ENCODE data around the gene PLA2G4E.
A peak's percentile ranks its signal among the peaks of the same experiment; 100 is the strongest.

PLA2G4E gene

GRCh38 chr15:42027521-42027920 lies 6.7 kb upstream of the PLA2G4E start:
- Histone ChIP-seq H3K4me3 (no peak overlapping the region), H3K27me3 (peaks cover 0 to 3% of the 10 kb centered on the region in 2 donors), H3K9me3 (no peaks in the 10 kb centered on the region), H3K27ac (no peak overlapping the region), H3K4me1 (no peaks in the 10 kb centered on the region), H3K36me3 (no peaks in the 10 kb centered on the region)
- TF ChIP-seq CTCF (IDR thresholded peaks at IDR 0.05), result no peak
- no peak for DNase-seq
- intact Hi-C loops (cut with DNase I; ENCODE audit: low total_unique reads), result no loop called here

GRCh38 chr15:42024303-42024702 lies 3.5 kb upstream of the PLA2G4E start:
- H3K4me1 ChIP-seq, result no peaks in the 10 kb centered on the region
- no peak for TF ChIP-seq CTCF (IDR thresholded peaks at IDR 0.05)
- no peak overlapping the region for H3K27ac ChIP-seq
- H3K27me3 ChIP-seq, result peaks cover 0 to 3% of the 10 kb centered on the region in 2 donors
- intact Hi-C loops (cut with DNase I; ENCODE audit: low total_unique reads), result no loop called here
- DNase-seq, result peak in 1 of 2 donors; percentile 1
- no peaks in the 10 kb centered on the region for H3K9me3 ChIP-seq
- H3K36me3 ChIP-seq, result no peaks in the 10 kb centered on the region
- H3K4me3 ChIP-seq, result no peak overlapping the region

GRCh38 chr15:42021593-42021992 lies 751 bp upstream of the PLA2G4E start:
- Histone ChIP-seq H3K9me3 (no peaks in the 10 kb centered on the region), H3K4me1 (no peaks in the 10 kb centered on the region), H3K27me3 (peaks cover 0 to 3% of the 10 kb centered on the region in 2 donors), H3K36me3 (no peaks in the 10 kb centered on the region), H3K4me3 (no peak overlapping the region), H3K27ac (no peak overlapping the region)
- intact Hi-C loops (cut with DNase I; ENCODE audit: low total_unique reads), result no loop called here
- TF ChIP-seq CTCF (IDR thresholded peaks at IDR 0.05), result no peak
- DNase-seq, result no peak

GRCh38 chr15:42018306-42019224 lies 2.3 kb downstream of the PLA2G4E start:
- no peak for TF ChIP-seq CTCF (IDR thresholded peaks at IDR 0.05)
- Histone ChIP-seq H3K27ac (no peak overlapping the region), H3K9me3 (no peaks in the 10 kb centered on the region), H3K4me1 (no peaks in the 10 kb centered on the region), H3K27me3 (no peaks in the 10 kb centered on the region), H3K4me3 (no peak overlapping the region), H3K36me3 (no peaks in the 10 kb centered on the region)
- intact Hi-C loops (cut with DNase I; ENCODE audit: low total_unique reads), result no loop called here
- peak in 1 of 2 donors; percentile 44 for DNase-seq

- TF ChIP-seq CTCF (IDR thresholded peaks at IDR 0.05), result no peak
- DNase-seq, result peak in 1 of 2 donors; percentile 57
- intact Hi-C loops (cut with DNase I; ENCODE audit: low total_unique reads), result no loop called here
- no peaks in the 10 kb centered on the region for H3K9me3 ChIP-seq
- H3K27me3 ChIP-seq, result no peaks in the 10 kb centered on the region
- no peaks in the 10 kb centered on the region for H3K4me1 ChIP-seq
- no peaks in the 10 kb centered on the region for H3K36me3 ChIP-seq
- H3K27ac ChIP-seq, result no peak overlapping the region
- H3K4me3 ChIP-seq, result no peak overlapping the region
Measured at GRCh38 chr15:42016971-42017370, 3.9 kb downstream of the PLA2G4E start.
